ENCODE data around the gene STX10.

The STX10 gene

DNA sequence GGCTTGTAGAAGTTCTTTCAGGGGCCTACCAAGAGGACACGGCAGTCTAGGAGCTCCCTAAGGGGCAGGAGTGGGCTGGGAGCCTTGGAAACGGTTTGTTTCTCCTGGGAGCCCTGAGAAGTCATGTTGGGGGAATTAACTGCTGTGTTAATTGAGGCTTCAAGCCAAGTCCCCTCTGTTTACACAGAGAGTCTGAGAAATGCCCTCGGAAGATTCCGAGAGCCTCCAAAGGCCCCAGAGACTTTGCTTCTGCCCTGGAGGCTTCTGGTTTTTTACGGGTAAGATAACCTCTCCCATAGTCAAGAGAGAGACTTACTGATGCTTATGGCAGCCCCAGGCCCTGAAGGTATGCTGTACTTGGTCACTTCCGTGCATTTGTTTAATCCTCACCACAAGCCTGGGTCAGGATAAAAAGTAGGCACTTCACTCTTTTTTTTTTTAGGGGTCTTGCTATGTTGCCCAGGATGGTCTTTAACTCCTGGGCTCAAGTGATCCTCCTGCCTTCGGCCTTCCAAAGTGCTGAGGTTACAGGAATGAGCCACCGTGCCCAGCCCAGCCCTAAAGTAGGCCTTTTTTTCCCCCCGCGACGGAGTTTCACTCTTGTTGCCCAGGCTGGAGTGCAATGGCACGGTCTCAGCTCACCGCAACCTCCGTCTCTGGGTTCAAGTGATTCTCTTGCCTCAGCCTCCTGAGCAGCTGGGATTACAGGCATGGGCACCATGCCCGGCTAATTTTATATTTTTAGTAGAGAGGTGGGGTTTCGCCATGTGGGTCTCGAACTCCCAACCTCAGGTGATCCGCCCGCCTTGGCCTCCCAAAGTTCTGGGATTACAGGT lies 15.2 kb upstream of the STX10 start:
- peak overlapping the region; percentile 100 for H3K27ac ChIP-seq

GRCh38 chr19:13164343-13165161 lies 14.4 kb upstream of the STX10 start:
- no peak for DNase-seq (ENCODE audit: low read depth, low spot score)
- peak overlapping the region; percentile 100 for H3K27ac ChIP-seq

More for the DNA sequence above, 15.2 kb upstream of the STX10 start:
- DNase-seq (ENCODE audit: low read depth, low spot score), result no peak

DNA sequence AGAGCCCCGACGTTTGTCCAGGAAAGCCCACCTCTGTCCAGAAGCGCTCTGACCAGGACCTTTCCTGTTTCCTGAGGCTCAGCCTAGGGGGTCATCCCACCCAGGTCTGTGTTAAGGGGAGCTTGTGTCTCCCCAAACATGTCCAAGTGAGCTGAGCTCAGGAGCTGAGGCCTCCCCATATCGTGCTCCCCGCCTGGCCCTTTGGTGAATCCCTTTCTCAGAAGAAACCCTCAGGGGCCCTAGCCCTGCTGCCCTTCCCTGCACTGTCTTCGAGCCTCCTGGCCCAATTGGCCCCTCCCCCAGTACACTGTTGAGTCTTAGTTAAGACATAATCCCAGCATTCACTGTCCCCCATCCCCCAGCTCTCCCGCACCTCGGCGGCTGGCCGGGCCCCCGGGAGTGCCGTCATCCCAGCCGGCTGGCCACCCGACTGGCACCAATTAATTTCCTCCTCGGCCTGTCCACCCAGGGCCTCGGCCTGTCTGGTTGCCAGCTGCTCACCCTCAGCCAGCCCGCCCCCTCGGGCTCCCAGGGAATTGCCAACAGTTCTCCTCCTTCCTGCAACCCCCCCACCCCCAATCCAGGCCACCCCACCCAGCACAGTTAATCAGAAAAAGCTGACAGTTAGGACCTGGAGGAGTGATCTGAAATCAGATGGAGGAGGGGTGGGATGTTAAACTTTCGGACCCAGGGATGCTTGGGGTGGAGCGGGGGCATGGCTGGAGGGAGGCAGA lies 13.6 kb upstream of the STX10 start:
- DNase-seq (ENCODE audit: low read depth, low spot score), result no peak
- H3K27ac ChIP-seq, result peak overlapping the region; percentile 100

DNA sequence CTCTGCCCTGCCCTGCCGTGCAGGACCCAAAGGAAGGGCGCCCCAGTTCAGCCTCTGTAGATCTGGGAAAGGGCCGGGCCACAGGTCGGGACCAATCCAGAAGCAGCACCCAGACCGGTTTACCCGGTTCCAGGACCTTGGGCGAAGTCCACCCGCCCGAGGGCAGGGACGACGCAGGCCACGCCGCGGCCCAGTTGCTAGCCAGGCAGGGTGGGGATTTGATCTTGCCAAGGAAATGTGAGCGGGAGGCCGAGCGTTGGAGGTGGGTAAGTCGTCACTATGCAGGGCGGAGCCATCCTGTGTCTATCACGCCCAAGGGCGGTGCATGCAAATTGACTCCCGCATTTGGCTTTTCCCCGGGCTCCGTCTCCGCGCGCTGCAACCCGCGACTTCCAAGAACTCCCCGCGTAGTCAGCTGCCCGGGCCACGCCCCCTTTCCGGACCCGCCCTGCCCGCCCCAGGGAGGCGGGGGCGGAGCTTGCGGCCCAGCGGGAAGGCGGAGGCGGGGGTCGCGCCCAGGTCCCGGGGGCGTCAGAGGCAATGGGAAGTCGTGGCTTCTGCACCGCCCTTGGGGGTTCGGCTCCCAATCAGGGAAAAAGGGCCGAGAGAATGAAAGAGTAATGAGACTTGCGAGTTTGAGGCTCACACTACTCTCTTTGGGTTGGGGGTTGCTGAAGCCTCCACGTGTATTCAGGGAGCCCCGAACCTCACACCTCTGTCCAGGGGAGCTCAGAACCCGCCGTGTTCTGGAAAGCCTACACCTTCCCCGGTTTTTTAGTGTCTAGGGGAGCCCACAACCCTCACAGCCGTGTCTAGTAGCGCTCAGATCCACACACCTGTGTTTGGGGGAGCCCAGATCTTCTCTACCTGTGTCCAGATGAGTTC lies 12.8 kb upstream of the STX10 start:
- DNase-seq (ENCODE audit: low read depth, low spot score), result peak; percentile 97
- peak overlapping the region; percentile 100 for H3K27ac ChIP-seq

DNA sequence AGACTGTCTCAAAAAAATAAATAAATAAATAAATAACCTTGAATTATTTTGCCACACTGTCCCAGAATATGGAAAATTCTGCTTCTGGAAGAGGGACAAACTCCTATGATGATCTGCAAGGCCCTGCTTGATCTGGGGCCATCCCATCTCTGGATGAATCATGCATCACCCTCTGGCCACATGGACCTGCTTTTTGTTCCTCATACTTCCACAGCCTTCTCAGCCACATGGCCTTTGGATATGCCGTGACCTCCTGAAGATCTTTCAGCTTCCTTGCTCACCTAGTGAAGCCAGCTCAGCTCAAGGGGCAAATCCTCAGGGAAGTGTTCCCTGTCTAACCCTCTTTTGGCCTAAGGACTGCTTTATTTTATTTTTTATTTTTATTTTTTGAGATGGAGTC lies 10.4 kb upstream of the STX10 start:
- peak overlapping the region; percentile 100 for H3K27ac ChIP-seq
- no peak for DNase-seq (ENCODE audit: low read depth, low spot score)

DNA sequence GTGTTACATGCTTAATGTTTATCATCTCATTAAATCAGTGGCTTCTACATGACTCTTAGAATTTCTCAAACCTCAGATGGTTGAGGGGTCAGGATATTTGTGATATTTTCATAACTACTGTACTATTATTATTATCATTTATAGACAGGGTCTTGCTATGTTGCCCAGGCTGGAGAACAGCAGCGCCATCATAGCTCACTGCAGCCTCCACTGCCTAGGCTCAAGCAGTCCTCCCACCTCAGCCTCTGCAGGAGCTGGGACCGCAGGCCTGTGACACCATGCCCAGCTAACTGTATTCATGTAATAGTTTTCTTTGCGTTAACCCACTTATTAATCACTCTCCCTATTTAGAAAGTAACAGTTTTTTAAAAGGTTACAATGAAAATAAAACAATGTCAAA lies 9.5 kb upstream of the STX10 start:
- H3K27ac ChIP-seq, result peak overlapping the region; percentile 100
- no peak for DNase-seq (ENCODE audit: low read depth, low spot score)

GRCh38 chr19:13155472-13156359 lies 5.5 kb upstream of the STX10 start:
- H3K27ac ChIP-seq, result peak overlapping the region; percentile 99
- DNase-seq (ENCODE audit: low read depth, low spot score), result no peak

DNA sequence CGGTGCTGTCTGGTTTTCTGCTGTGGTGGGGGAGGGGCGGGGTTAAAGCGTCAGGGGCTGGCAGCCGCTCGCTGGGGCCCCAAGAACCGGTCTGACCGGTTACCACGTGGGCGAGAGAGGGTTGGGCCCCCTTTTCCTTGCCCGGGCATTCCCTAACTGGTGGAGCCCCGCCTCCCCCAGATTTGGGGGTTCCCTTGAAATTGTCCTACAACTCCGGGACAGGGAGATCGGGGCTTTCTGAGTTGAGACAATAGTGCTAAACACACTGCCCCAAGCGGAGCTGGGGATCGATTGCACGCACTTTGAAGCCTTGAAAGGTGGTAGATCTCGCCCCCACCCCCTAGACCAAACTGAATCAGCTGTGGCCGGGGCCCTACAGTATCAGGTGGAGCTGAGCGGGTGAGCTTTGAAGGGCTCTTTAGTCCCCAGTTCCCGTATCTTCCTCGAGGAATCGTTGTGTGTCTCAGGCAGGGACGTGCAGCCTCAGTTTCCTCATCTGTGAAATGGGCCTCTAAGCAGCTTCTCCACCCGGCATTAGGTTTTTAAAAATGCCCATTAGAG lies 4.8 kb upstream of the STX10 start:
- DNase-seq (ENCODE audit: low read depth, low spot score), result peak; percentile 61

DNA sequence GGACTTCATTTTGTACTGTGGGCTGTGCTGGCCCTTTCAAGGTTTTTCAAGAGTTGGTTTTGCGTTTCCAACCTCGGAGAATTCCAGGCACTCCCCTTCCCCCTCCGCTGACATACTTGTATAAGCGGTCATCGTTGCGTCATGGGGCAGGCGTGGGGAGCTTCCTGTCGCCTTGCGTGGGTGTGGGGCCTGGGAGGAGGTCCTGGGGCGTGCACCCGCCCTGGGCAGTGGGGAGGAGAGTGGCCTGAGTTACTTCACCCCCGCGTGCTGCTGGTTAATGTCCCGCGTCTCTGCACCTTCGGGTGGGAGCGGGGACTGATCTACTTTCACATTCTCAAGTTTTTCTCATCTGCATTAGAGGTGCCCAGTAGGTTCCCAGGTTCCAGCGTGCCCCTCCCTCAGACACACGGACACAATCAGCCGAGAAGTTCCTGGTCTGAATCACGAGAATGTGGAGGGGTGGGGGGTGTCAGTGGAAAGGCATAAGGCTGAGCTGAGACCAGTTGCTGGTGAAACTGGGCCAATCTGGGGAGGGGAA lies 4.1 kb upstream of the STX10 start:
- peak overlapping the region; percentile 99 for H3K27ac ChIP-seq
- DNase-seq (ENCODE audit: low read depth, low spot score), result no peak

More for the DNA sequence above, 4.8 kb upstream of the STX10 start:
- peak overlapping the region; percentile 99 for H3K27ac ChIP-seq

DNA sequence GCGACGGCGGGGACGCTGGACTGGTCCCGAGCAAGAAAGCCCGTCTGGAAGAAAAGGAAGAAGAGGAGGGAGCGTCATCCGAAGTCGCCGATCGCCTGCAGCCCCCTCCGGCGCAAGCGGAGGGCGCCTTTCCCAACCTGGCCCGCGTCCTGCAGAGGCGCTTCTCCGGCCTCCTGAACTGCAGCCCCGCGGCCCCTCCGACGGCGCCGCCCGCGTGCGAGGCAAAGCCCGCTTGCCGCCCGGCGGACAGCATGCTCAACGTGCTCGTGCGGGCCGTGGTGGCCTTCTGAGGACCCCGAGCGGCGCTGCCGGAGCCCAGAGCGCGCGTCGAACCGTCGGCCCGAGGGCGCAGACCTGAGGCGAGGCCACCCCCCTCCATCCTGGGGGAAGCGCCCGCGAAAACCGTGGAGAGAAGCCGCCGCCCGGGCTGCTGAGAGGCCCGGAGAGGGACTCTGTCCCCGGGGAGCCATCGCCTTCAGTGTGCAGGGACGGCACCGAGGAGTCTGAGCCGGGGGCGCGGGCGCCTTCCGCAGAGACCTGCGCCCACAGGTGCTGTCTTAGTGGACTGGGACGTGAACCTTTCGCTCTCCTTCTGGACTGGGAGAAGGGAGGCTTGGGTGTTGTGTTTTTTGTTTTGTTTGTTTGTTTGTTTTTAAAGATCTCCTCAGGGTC lies 3.5 kb upstream of the STX10 start:
- no peak for DNase-seq (ENCODE audit: low read depth, low spot score)
- H3K27ac ChIP-seq, result peak overlapping the region; percentile 99

GRCh38 chr19:13152974-13153568 lies 2.9 kb upstream of the STX10 start:
- H3K27ac ChIP-seq, result peak overlapping the region; percentile 99
- DNase-seq (ENCODE audit: low read depth, low spot score), result peak; percentile 67

- DNase-seq (ENCODE audit: low read depth, low spot score), result no peak
- peak overlapping the region; percentile 99 for H3K27ac ChIP-seq
Observed at GRCh38 chr19:13152356-13152973, 2.3 kb upstream of the STX10 start.

DNA sequence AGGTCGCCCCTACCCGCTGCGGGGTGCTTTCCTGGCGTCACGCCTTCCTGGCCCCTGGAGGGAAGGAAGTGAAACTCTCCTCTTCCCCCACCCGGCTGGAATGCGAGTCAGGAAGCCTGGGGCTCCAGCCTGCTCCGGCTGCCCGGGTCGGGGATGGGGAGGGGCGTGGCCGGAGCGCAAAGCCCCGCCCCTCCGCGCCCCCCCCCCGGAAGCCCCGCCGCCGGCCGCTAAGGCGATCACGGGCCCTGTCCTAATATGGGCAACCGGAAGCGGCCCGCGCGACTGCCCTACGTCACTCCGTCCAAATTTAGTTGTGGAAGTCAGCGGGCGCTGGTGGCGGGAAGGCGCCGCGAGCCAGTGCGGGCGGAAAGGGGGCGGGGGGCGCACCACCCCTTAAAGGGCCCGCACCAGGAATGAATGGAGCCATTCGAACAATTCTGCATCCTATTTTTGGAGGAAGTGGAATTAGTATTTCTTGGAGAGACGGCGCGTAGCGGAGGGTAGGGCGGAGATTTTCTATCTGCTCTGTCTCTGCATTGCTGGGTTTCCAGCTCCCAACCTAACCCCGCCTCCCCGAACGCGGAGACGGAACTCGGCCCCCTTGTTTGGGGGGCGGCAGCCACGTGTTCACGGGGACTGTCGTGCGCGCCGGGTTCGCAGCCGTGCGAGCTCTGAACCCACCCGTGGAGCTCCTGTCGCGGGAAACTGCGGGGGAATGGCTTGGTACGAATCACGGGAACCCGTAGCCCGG lies 1.6 kb upstream of the STX10 start:
- peak; percentile 83 for DNase-seq (ENCODE audit: low read depth, low spot score)

GRCh38 chr19:13150931-13151604 lies 893 bp upstream of the STX10 start:
- no peak for DNase-seq (ENCODE audit: low read depth, low spot score)
- H3K27ac ChIP-seq, result peak overlapping the region; percentile 99

More for the DNA sequence above, 1.6 kb upstream of the STX10 start:
- H3K27ac ChIP-seq, result peak overlapping the region; percentile 99

GRCh38 chr19:13149628-13150186 lies 468 bp downstream of the STX10 start:
- peak overlapping the region; percentile 99 for H3K27ac ChIP-seq
- DNase-seq (ENCODE audit: low read depth, low spot score), result no peak
